Ramos (cell line): ENCODE results near the gene IER5L.
"Not testable (repeated sequence)": the region's sequence is repeated elsewhere in the genome, so short reads cannot be mapped to it uniquely, and the experiment has no call there.

Source experiments
- in situ Hi-C: fragments of 300-500 bp; cut with MboI; formaldehyde crosslinking; loops from one replicate; pipeline ENCODE4 v1.14.3; 2022; ENCODE audit warnings: low sequenced_read_pairs; ENCODE audit not compliant: unreplicated experiment

Gene IER5L

GRCh38 chr9:129204840-129205239, 26.8 kb upstream of the IER5L start:
- in situ Hi-C loops, result no loop called here

GRCh38 chr9:129203556-129203909, 25.5 kb upstream of the IER5L start:
- in situ Hi-C loops, result no loop called here

GRCh38 chr9:129202613-129203555, 24.8 kb upstream of the IER5L start:
- in situ Hi-C loops, result no loop called here

GRCh38 chr9:129201866-129202265, 23.8 kb upstream of the IER5L start:
- in situ Hi-C loops, result no loop called here

GRCh38 chr9:129201289-129201688, 23.2 kb upstream of the IER5L start:
- in situ Hi-C loops, result no loop called here

- in situ Hi-C loops, result no loop called here
These were observed 22.2 kb upstream of the IER5L start for GRCh38 chr9:129200255-129200654.

- in situ Hi-C loops, result no loop called here
These were observed 21.0 kb upstream of the IER5L start for GRCh38 chr9:129199044-129199435.

GRCh38 chr9:129198319-129199043, 20.4 kb upstream of the IER5L start:
- in situ Hi-C loops, result no loop called here

- in situ Hi-C loops, result no loop called here
These were observed 19.9 kb upstream of the IER5L start for GRCh38 chr9:129197978-129198318.

GRCh38 chr9:129197045-129197444, 19.0 kb upstream of the IER5L start:
- in situ Hi-C loops, result not testable (repeated sequence)

GRCh38 chr9:129195606-129196005, 17.5 kb upstream of the IER5L start:
- in situ Hi-C loops, result no loop called here

- in situ Hi-C loops, result no loop called here
These were observed 16.2 kb upstream of the IER5L start for GRCh38 chr9:129194221-129194620.

GRCh38 chr9:129193655-129194054, 15.6 kb upstream of the IER5L start:
- in situ Hi-C loops, result no loop called here

GRCh38 chr9:129191234-129191633, 13.2 kb upstream of the IER5L start:
- in situ Hi-C loops, result no loop called here

GRCh38 chr9:129189971-129190370, 11.9 kb upstream of the IER5L start:
- in situ Hi-C loops, result not testable (repeated sequence)

- in situ Hi-C loops, result no loop called here
These were observed 9.0 kb upstream of the IER5L start for GRCh38 chr9:129187042-129187441.

GRCh38 chr9:129185991-129186390, 7.9 kb upstream of the IER5L start:
- in situ Hi-C loops, result no loop called here

- in situ Hi-C loops, result no loop called here
These were observed 7.3 kb upstream of the IER5L start for GRCh38 chr9:129185402-129185801.

GRCh38 chr9:129184596-129185122, 6.6 kb upstream of the IER5L start:
- in situ Hi-C loops, result no loop called here

GRCh38 chr9:129184219-129184524, 6.1 kb upstream of the IER5L start:
- in situ Hi-C loops, result no loop called here

GRCh38 chr9:129183495-129184218, 5.6 kb upstream of the IER5L start:
- in situ Hi-C loops, result no loop called here
